ENCODE data around the gene SAMD1. TPM values are rescaled to one million over a fixed set of nuclear protein-coding genes. Genes with fewer than 3 reads are reported as not detected.
A peak's percentile ranks its signal among the peaks of the same experiment; 100 is the strongest.

The SAMD1 gene
- total and polyA plus RNA-seq, 2 of the 13 experiments (the other 11 are each of a cell fraction or from before 2014, with no cell fraction given), result 17.5 to 45.0 TPM

GRCh38 chr19:14061081-14061749, 29.3 kb downstream of the SAMD1 start:
- DNase-seq (ENCODE audit: low spot score) (peak; percentile 57), FAIRE-seq (peak; percentile 84), ATAC-seq (peak; percentile 54)
- H3K9ac ChIP-seq (ENCODE audit: insufficient read depth, low read depth, low read length), result peak overlapping the region; percentile 65
- POLR2A ChIA-PET, result interaction anchor here (1.1 to 5.7 kb wide), 2 partner anchors 11 to 177 kb away, joined by 3 to 62 read pairs; partner anchors contain the start of gene MISP3
- intact Hi-C loops (cut with micrococcal nuclease; ENCODE audit: unreplicated experiment) (no loop called here), in situ Hi-C loops (cut with HindIII; ENCODE audit: extremely low pct_ligation_motif_present, low pct_unique_long_range_greater_than_20kb) (loop anchor here (25.0 kb wide), 1 partner anchor 299 kb away; the partner anchor contains the start of genes C19orf53 and MRI1)
- no peak overlapping the region for H2AFZ ChIP-seq (ENCODE audit: low read length)
- H3K9me3 ChIP-seq (ENCODE audit: low read length), result no peaks in the 10 kb centered on the region
- no peaks in the 10 kb centered on the region for H4K20me1 ChIP-seq (ENCODE audit: insufficient read depth, low read length)
- H3K4me3 ChIP-seq (replicated peaks in 1 of 3; ENCODE audit: insufficient read depth in 1 of 3, low read depth in 2 of 3, low read length in 3 of 3), result peak overlapping the region; percentile 52 to 73 (median 58)
- BruUV-seq (replicated peaks), result TSS peak; percentile 94
- no peaks in the 10 kb centered on the region for H3K79me2 ChIP-seq (ENCODE audit: insufficient read depth, low read length)
- peaks cover 41% of the 10 kb centered on the region for H3K4me1 ChIP-seq (ENCODE audit: insufficient read depth, low read length)
- H3K36me3 ChIP-seq (replicated peaks in 1 of 2; ENCODE audit: control insufficient read depth in 1 of 2, insufficient read depth in 2 of 2, low read length in 2 of 2), result no peaks in the 10 kb centered on the region
- CTCF ChIA-PET (ENCODE audit: low intra/inter-chr PET ratio, low total read pairs), result interaction anchor here (0.6 kb wide), 1 partner anchor 12 kb away, joined by 3 read pairs; no protein-coding TSS in a partner anchor
- no peaks in the 10 kb centered on the region for H3K27me3 ChIP-seq (ENCODE audit: control insufficient read depth in 1 of 2, insufficient read depth in 2 of 2, low read length in 2 of 2)
- H3K27ac ChIP-seq (ENCODE audit: extremely low read length, insufficient read depth, low read length), result peak overlapping the region; percentile 81
- H3K4me2 ChIP-seq (ENCODE audit: low read depth, low read length), result peak overlapping the region; percentile 86
- 5% methylated on average over 9 of the region's 9 CpGs for WGBS (ENCODE audit: low lambda C conversion rate)
- 0 out of 2 replicates have a peak, but pooled peaks have one; percentile 15 for TF ChIP-seq TAF1 (CRISPR knock-in tag; IDR thresholded peaks at IDR 0.05)
- TF ChIP-seq KMT2B (CRISPR knock-in tag; IDR thresholded peaks at IDR 0.05), result no peak
- no peak for TF ChIP-seq SMARCE1 (IDR thresholded peaks at IDR 0.05; ENCODE audit: borderline replicate concordance)
- TF ChIP-seq ZSCAN12 (CRISPR knock-in tag; IDR thresholded peaks at IDR 0.05), result no peak
- peak; percentile 87 for TF ChIP-seq HNF4G (IDR thresholded peaks at IDR 0.05; ENCODE audit: borderline replicate concordance, low read depth, low read length)
- peak; percentile 84; the same call in 1 of the 2 replicates for TF ChIP-seq HNF4G (CRISPR knock-in tag; IDR thresholded peaks at IDR 0.05; ENCODE audit: borderline replicate concordance, low read depth)
- TF ChIP-seq ZNF547 (CRISPR knock-in tag; IDR thresholded peaks at IDR 0.05), result no peak; the same call in 1 of the 2 replicates
- 0 out of 2 replicates have a peak, but pooled peaks have one; percentile 23 for TF ChIP-seq MIXL1 (CRISPR knock-in tag; IDR thresholded peaks at IDR 0.05)
- no peak for TF ChIP-seq ZNF597 (CRISPR knock-in tag; IDR thresholded peaks at IDR 0.05)
- TF ChIP-seq ZFYVE20 (CRISPR knock-in tag; IDR thresholded peaks at IDR 0.05; ENCODE audit: borderline replicate concordance, low read depth), result no peak
- TF ChIP-seq ZBTB10 (CRISPR knock-in tag; IDR thresholded peaks at IDR 0.05; ENCODE audit: borderline replicate concordance), result peak; percentile 54; the same call in 1 of the 2 replicates
- peak; percentile 68 for TF ChIP-seq POLR2G (IDR thresholded peaks at IDR 0.05; ENCODE audit: low read depth, low read length)
- 0 out of 2 replicates have a peak, but pooled peaks have one; percentile 15 for TF ChIP-seq PHF21A (CRISPR knock-in tag; IDR thresholded peaks at IDR 0.05)
- no peak for TF ChIP-seq AGO2 (optimal IDR thresholded peaks at IDR 0.05; ENCODE audit: low read depth, low read length)
- TF ChIP-seq SNAPC4 (CRISPR knock-in tag; IDR thresholded peaks at IDR 0.05), result 0 out of 2 replicates have a peak, but pooled peaks have one; percentile 5
